A549 (cell line): Measurements from ENCODE around the gene ZNF143.

Experiments
- BHLHE40 ChIP-seq: IDR thresholded peaks from 2 replicates; pipeline ENCODE4 v1.6.1; 2012; ENCODE audit warnings: low read depth, low read length, inconsistent platforms
- EHMT2 ChIP-seq: fragments of 200-600 bp; sonication (generic); IDR thresholded peaks from 2 replicates; pipeline ENCODE4 v1.6.1; 2016; ENCODE audit warnings: antibody characterized with exemption, low read depth, mild to moderate bottlenecking, moderate library complexity
- EP300 ChIP-seq, 2 experiments: fragments of >200 bp; sonication (Bioruptor Twin); formaldehyde crosslinking; IDR thresholded peaks; 2 replicates in 1 of 2; 3 replicates in 1 of 2; pipeline ENCODE4 v1.6.1; 2016 to 2017
- JUN ChIP-seq, 2 experiments: fragments of >200 bp; sonication (Bioruptor Twin); formaldehyde crosslinking; IDR thresholded peaks; 2 replicates in 1 of 2; 3 replicates in 1 of 2; pipeline ENCODE4 v1.6.1; 2016 to 2017
- KDM1A ChIP-seq: fragments of 200-600 bp; sonication (generic); IDR thresholded peaks from 2 replicates; pipeline ENCODE4 v1.6.1; 2016; ENCODE audit warnings: low read depth, mild to moderate bottlenecking
- MAZ ChIP-seq: fragments of 150-350 bp; IDR thresholded peaks from 2 replicates; pipeline ENCODE4 v1.6.1; 2014; ENCODE audit warnings: antibody characterized with exemption, low read depth, low read length, borderline replicate concordance
- NPAS2 ChIP-seq: fragments of 250-450 bp; sonication (Bioruptor Pico); IDR thresholded peaks from 2 replicates; pipeline ENCODE4 v1.8.0; 2022; ENCODE audit warnings: mild to moderate bottlenecking, moderate library complexity, borderline replicate concordance
- POLR2A ChIP-seq: IDR thresholded peaks from 2 replicates; pipeline ENCODE4 v1.6.1; 2012; ENCODE audit warnings: mild to moderate bottlenecking, low read length
- RFX5 ChIP-seq: fragments of 450-650 bp; IDR thresholded peaks from 2 replicates; pipeline ENCODE4 v1.7.1; 2014; ENCODE audit warnings: antibody characterized with exemption, mild to moderate bottlenecking, moderate library complexity
- RNF2 ChIP-seq: fragments of 200-600 bp; sonication (generic); IDR thresholded peaks from 2 replicates; pipeline ENCODE4 v1.6.1; 2016; ENCODE audit warnings: low read depth, mild to moderate bottlenecking, antibody characterized with exemption, moderate library complexity, borderline replicate concordance
- SMC3 ChIP-seq: fragments of >200 bp; sonication (Bioruptor Twin); formaldehyde crosslinking; IDR thresholded peaks from 3 replicates; pipeline ENCODE4 v1.6.1; 2018; ENCODE audit warnings: inconsistent platforms
- TF ChIP-seq, protein P1 (sequence below): fragments of >200 bp; sonication (Bioruptor Twin); formaldehyde crosslinking; IDR thresholded peaks from 3 replicates; pipeline ENCODE4 v1.5.1; 2016
- TF ChIP-seq, protein P2 (sequence below): IDR thresholded peaks from 2 replicates; pipeline ENCODE4 v1.6.1; 2012
- TF ChIP-seq, protein P3 (sequence below): fragments of 200-600 bp; sonication (generic); IDR thresholded peaks from 2 replicates; pipeline ENCODE4 v1.6.1; 2016; ENCODE audit warnings: antibody characterized with exemption, mild to moderate bottlenecking, moderate library complexity

DNA sequence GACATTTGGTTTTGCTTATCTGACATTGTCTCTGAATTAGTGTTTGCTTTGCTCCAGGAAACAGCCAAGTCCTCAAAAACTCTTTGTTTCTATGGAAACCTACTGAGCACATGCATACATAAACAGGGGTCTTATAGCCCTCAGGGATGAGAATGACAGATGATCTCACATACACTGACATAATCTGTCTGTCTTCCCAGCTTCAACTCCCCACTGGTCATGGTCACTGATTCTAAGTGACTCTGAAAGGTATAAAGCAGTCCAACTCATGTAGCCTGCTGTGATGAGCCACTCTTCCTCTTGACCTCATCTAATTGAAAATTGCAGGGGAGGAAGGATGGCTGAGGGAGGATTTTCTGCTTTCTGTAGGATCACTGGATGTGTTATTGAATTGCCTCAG is 12.6 kb downstream of the ZNF143 start:
- TF ChIP-seq, protein P1, sequence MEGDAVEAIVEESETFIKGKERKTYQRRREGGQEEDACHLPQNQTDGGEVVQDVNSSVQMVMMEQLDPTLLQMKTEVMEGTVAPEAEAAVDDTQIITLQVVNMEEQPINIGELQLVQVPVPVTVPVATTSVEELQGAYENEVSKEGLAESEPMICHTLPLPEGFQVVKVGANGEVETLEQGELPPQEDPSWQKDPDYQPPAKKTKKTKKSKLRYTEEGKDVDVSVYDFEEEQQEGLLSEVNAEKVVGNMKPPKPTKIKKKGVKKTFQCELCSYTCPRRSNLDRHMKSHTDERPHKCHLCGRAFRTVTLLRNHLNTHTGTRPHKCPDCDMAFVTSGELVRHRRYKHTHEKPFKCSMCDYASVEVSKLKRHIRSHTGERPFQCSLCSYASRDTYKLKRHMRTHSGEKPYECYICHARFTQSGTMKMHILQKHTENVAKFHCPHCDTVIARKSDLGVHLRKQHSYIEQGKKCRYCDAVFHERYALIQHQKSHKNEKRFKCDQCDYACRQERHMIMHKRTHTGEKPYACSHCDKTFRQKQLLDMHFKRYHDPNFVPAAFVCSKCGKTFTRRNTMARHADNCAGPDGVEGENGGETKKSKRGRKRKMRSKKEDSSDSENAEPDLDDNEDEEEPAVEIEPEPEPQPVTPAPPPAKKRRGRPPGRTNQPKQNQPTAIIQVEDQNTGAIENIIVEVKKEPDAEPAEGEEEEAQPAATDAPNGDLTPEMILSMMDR, result no peak
- TF ChIP-seq POLR2A (no peak), EHMT2 (no peak), BHLHE40 (no peak), RNF2 (no peak), NPAS2 (CRISPR knock-in tag) (no peak), SMC3 (no peak), RFX5 (no peak), EP300 (IDR thresholded peaks at IDR 0.05) (no peak), MAZ (no peak), JUN (IDR thresholded peaks at IDR 0.05) (no peak), KDM1A (no peak)
- TF ChIP-seq, protein P2, sequence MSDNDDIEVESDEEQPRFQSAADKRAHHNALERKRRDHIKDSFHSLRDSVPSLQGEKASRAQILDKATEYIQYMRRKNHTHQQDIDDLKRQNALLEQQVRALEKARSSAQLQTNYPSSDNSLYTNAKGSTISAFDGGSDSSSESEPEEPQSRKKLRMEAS, result no peak
- TF ChIP-seq, protein P3, sequence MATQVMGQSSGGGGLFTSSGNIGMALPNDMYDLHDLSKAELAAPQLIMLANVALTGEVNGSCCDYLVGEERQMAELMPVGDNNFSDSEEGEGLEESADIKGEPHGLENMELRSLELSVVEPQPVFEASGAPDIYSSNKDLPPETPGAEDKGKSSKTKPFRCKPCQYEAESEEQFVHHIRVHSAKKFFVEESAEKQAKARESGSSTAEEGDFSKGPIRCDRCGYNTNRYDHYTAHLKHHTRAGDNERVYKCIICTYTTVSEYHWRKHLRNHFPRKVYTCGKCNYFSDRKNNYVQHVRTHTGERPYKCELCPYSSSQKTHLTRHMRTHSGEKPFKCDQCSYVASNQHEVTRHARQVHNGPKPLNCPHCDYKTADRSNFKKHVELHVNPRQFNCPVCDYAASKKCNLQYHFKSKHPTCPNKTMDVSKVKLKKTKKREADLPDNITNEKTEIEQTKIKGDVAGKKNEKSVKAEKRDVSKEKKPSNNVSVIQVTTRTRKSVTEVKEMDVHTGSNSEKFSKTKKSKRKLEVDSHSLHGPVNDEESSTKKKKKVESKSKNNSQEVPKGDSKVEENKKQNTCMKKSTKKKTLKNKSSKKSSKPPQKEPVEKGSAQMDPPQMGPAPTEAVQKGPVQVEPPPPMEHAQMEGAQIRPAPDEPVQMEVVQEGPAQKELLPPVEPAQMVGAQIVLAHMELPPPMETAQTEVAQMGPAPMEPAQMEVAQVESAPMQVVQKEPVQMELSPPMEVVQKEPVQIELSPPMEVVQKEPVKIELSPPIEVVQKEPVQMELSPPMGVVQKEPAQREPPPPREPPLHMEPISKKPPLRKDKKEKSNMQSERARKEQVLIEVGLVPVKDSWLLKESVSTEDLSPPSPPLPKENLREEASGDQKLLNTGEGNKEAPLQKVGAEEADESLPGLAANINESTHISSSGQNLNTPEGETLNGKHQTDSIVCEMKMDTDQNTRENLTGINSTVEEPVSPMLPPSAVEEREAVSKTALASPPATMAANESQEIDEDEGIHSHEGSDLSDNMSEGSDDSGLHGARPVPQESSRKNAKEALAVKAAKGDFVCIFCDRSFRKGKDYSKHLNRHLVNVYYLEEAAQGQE, result no peak
